ENCODE results near the gene PLEKHA7.
"Not testable (repeated sequence)": the region's sequence is repeated elsewhere in the genome, so short reads cannot be mapped to it uniquely, and the experiment has no call there.

The PLEKHA7 gene

GRCh38 chr11:16935518-16936302 lies 78.5 kb downstream of the PLEKHA7 start:
- DNase-seq, result peak; percentile 46

- DNase-seq, result no peak
Observed at GRCh38 chr11:16933756-16934603, 80.2 kb downstream of the PLEKHA7 start.

GRCh38 chr11:16933291-16933690 lies 80.9 kb downstream of the PLEKHA7 start:
- DNase-seq, result no peak

DNA sequence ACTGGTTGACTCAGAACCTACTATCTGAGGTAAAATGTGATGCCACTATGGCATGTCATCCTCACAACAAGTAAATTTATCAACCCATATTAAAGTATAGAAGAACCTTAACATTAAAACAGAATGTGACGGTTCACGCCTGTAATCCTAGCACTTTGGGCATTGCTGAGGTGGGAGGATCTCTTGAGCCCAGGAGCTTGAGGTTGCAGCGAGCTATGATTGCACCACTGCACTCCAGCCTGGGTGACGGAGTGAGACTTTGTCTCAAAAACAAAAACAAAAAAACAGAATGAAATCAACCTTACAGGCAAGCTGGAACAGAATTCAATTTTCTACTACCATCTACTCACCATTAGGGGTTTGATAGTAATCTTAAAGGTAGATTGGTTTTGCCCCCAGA lies 86.2 kb downstream of the PLEKHA7 start:
- DNase-seq, result no peak

DNA sequence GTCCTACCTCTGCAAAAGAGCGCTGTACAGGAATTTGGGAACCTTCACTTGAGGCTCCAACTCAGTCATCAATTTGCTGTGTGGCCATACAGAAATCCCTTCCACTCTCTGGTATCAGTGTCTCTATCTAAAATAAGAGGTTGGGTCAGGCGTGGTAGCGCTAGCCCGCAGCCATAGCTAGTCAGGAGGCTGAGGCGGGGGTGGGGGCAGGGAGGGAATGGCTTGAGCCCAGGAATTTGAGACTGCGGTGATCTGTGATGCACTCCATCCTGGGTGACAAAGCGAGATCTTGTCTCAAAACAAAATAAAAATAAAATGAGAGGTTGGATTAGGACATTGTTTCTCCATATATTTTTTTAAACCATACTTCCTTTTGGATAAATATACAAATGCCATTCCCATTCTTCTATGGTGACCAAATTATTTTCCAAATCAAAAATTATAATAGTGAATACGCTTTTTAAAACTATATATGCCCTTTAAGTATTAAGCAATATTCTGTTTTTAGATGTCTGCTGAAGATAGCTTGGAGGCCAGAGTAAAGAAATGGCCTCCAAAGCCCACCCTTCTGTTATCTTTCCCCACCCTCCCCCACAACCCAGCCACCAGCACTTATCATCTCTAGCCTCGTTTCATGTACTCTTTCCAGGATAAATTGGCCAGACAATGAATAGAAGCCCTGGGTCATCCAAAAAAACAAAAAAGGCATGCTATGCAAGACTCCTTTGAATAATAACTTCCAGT lies 87.2 kb downstream of the PLEKHA7 start:
- no peak for DNase-seq

- peak; percentile 38 for DNase-seq
Observed at GRCh38 chr11:16925561-16926065, 88.6 kb downstream of the PLEKHA7 start.

DNA sequence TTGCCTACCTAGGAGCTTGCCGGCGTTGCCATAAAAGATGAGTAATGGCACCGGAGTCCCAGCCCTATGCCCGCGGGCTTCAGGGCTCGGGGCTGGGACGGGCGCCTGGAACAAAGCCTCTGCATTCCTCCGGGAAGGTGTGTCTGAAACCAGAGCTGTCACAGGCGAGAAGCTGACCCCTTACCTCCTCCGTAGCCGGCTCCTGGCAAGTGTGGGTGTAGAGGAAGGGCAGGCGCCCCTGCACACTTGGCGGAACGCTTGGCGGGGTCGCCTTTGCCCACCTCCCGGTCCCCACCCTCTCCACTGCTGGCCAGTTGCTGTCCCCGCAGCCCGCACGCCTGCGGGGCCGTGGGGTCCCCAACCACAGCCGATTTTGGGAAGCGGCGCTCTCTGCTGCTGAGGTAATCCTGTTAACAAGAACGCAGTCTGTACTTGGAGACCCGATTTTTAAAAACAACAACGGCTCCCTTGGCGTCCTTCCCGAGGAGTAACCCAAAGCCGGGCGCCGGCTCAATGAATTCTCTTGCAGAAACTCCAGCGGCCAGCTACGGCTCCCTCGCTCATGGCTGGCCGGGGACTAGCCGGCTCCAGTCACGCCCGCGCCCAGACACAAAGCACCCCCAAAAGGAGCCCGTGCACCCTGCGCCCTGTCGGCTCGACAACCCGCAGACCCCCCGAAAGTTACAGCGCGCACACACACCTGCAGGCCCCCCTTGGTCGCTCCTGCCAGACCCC lies 89.2 kb downstream of the PLEKHA7 start:
- DNase-seq, result no peak

DNA sequence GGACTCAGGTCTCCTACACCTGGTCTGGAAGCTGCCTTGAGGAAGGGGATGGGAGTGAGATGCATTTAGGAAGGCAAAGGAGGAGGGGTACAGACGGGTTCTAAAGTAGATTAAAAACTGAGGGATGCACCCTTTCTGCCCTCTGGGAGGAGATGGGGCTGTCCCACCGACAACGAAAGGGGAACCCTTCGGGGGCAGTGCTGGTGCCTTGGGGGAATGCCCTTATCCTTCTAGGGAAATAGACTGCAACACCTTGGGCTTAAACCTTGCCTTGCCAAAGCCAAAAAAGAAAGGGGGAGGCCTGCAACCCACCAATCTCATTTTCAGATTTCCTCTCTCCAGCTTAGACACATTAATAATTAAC lies 89.8 kb downstream of the PLEKHA7 start:
- DNase-seq, result no peak

- DNase-seq, result no peak
Observed at GRCh38 chr11:16923987-16924386, 90.2 kb downstream of the PLEKHA7 start.

DNA sequence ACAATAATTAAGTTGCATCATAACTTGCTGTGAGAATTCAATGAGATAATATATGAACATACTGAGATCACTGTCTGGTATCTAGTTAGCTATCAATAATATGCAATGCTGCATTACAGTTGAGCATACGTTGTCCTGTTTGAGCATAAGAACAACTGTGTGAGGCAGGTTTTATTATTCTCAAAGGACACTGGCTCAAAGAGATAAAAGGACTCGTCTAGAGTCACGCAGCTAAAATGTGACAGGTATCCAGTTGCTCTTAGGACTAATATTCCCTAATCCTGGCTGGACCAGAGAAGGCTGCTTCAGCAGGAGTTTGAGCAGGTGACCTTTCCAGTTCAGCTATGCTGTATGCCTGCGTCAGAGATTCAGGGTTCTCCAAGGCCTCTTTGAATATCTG lies 92.5 kb downstream of the PLEKHA7 start:
- no peak for DNase-seq

DNA sequence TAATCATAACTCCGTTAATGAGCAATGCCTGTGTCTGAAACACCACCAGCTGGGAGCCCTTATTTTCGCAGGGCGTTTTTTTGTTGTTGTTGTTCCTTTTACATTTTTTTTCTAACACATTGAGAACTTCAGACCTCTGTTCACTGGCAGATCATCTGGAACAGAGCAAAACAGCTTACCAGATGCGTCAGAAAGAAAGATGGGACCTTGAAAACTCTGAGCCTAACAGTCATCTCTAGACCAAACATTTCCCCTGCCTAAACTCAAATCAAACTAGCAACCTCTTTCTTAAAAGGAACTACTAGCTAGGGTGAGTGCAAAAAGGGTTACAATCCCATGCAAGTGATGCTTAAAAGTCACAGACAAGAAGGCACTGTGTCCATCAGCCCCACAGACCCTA lies 93.2 kb downstream of the PLEKHA7 start:
- DNase-seq, result no peak

DNA sequence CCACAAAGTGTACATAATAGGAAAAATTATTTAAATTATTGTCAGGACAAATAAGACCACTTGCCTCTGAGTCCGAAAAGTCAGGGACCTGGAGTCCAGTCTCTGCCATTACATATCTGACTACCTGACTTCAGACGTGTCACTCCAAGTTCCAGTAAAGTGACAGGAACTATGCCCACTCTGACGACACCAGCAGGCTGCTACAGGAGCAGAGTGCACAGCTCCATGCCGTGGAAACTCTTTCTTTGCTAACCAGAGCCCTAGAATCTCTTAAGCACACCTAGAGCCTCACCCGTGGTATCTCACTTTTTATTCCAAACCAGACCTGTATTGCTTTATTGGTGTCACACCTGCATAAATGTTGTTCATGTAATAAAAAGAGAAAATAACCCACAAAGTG lies 93.7 kb downstream of the PLEKHA7 start:
- DNase-seq, result no peak

DNA sequence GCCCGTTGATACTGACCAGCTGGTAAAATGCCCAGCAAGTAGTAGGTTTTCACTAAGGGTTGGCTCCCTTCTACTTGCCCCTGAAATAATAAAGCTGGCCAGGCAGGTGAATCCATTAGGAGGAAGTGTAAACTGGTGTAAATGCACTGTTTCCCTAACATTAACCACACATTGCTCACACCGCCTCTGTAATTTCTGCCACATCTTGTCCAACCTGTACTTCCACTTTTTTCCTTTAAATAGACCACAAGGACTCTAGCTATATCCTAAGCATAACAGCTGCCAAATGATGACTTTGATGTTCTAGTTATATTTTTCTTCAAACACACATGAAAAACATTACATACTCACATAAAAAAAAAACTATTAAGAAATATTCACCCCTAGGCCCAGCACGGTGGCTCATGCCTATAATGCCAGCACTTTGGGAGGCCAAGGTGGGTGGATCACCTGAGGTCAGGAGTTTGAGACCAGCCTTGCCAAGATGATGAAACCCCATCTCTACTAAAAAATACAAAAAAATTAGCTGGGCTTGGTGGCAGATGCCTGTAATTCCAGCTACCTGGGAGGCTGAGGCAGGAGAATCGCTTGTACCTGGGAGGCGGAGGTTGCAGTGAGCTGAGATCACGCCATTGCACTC lies 95.6 kb downstream of the PLEKHA7 start:
- not testable (repeated sequence) for DNase-seq

- no peak for DNase-seq
Observed at GRCh38 chr11:16917941-16918340, 96.3 kb downstream of the PLEKHA7 start.

DNA sequence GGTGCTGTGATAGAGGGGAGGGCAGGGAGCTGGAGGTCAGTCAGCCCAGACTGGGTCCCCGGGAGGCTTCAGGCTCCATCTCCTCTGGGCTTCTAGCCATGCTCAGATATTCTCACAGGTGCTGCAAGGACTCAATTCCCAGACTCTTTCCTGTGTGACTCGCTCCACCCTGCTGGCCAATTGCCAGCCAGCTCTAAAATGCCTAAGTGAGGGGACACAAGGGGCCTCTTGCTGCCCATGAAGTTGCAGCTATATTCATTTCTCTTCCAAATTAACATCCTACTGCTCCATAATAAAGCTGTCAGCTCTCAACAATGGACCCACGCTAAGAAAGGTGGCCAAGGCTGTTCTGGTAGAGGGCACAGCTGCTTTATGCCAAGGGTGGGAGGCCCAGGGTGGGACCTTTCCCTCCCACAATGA lies 101.5 kb downstream of the PLEKHA7 start:
- DNase-seq, result no peak

GRCh38 chr11:16911658-16912057 lies 102.6 kb downstream of the PLEKHA7 start:
- no peak for DNase-seq

- DNase-seq, result no peak
Observed at GRCh38 chr11:16911186-16911585, 103.0 kb downstream of the PLEKHA7 start.

- DNase-seq, result no peak
Observed at GRCh38 chr11:16909359-16910035, 104.7 kb downstream of the PLEKHA7 start.

- DNase-seq, result no peak
Observed at GRCh38 chr11:16905375-16905774, 108.8 kb downstream of the PLEKHA7 start.

DNA sequence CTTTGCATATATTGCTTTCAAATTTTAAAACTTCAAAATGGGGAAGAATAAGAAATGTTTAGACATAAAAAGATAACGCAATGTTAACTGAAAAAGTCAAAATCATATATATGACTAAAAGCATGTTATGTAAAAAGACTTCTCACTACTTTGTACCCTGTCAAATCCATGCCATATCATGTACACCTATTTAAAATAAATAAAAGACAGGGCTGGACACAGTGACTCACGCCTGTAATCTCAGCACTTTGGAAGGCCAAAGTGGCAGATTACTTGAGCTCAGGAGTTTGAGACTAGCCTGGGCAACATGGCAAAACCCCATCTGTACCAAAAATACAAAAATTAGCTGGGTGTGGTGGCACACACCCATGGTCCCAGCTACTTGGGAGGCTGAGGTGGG lies 109.5 kb downstream of the PLEKHA7 start:
- DNase-seq, result not testable (repeated sequence)

- DNase-seq, result no peak
Observed at GRCh38 chr11:16902781-16903378, 111.3 kb downstream of the PLEKHA7 start.
